ENCODE measurements around the gene MAP4K2.

Gene MAP4K2

GRCh38 chr11:64844330-64845128 lies 41.5 kb upstream of the MAP4K2 start, which contains the start of gene CDC42BPG:
CDC42BPG (minus strand) TSS chr11:64844653; CDS start chr11:64844569, 84 bp downstream.
- Histone ChIP-seq H3K27ac (ENCODE audit: low read length) (no peak within 1 kb of the TSS), H3K4me2 (ENCODE audit: insufficient read depth, low read length) (peak within 1 kb of the TSS; percentile 51), H2AFZ (ENCODE audit: low read depth, low read length) (no peak within 1 kb of the TSS; the same call in 1 of the 2 replicates), H3K9me3 (ENCODE audit: insufficient read depth, low read length, severe bottlenecking) (no peaks in the 10 kb centered on the region), H3K79me2 (ENCODE audit: insufficient read depth, low read length) (no peaks in the 10 kb centered on the region), H3K4me1 (ENCODE audit: insufficient read depth, low read length) (peaks cover 17% of the 10 kb centered on the region), H3K27me3 (ENCODE audit: insufficient read depth, low read length, poor library complexity) (peaks cover 12% of the 10 kb centered on the region), H3K4me3 (ENCODE audit: low read depth in 1 of 2, low read length in 2 of 2) (peak within 1 kb of the TSS in 1 of 2 experiments; percentile 38; a peak in 1 of 4 replicates), H4K20me1 (ENCODE audit: insufficient read depth, low read length) (0 out of 2 replicates have a peak, but pooled peaks cover 3% of the 10 kb centered on the region), H3K36me3 (ENCODE audit: insufficient read depth, low read length) (no peaks in the 10 kb centered on the region), H3K9ac (ENCODE audit: low read depth, low read length) (no peak within 1 kb of the TSS; the same call in 1 of the 2 replicates)
- TF ChIP-seq EZH2 (IDR thresholded peaks at IDR 0.05; ENCODE audit: borderline replicate concordance, low read depth, low read length, severe bottlenecking) = no peak
- TF ChIP-seq CTCF (IDR thresholded peaks at IDR 0.05; ENCODE audit: borderline replicate concordance, extremely low read depth, low read length, poor library complexity, severe bottlenecking) = peak; percentile 60
- ATAC-seq (ENCODE audit: insufficient read depth, low read depth) (peak; percentile 77), DNase-seq (peak; percentile 68)

- Histone ChIP-seq H3K9me3 (ENCODE audit: insufficient read depth, low read length, severe bottlenecking) (no peaks in the 10 kb centered on the region), H3K9ac (ENCODE audit: low read depth, low read length) (no peak overlapping the region), H3K79me2 (ENCODE audit: insufficient read depth, low read length) (no peaks in the 10 kb centered on the region), H3K36me3 (ENCODE audit: insufficient read depth, low read length) (no peaks in the 10 kb centered on the region), H3K4me1 (ENCODE audit: insufficient read depth, low read length) (peaks cover 17% of the 10 kb centered on the region), H2AFZ (ENCODE audit: low read depth, low read length) (no peak overlapping the region), H3K27ac (ENCODE audit: low read length) (no peak overlapping the region), H4K20me1 (ENCODE audit: insufficient read depth, low read length) (0 out of 2 replicates have a peak, but pooled peaks cover 3% of the 10 kb centered on the region), H3K4me3 (ENCODE audit: low read depth in 1 of 2, low read length in 2 of 2) (peak overlapping the region in 1 of 2 experiments; percentile 38; a peak in 1 of 4 replicates), H3K27me3 (ENCODE audit: insufficient read depth, low read length, poor library complexity) (peaks cover 12% of the 10 kb centered on the region), H3K4me2 (ENCODE audit: insufficient read depth, low read length) (peak overlapping the region; percentile 51)
- ATAC-seq (ENCODE audit: insufficient read depth, low read depth) (no peak), DNase-seq (no peak)
- no peak for TF ChIP-seq CTCF (IDR thresholded peaks at IDR 0.05; ENCODE audit: borderline replicate concordance, extremely low read depth, low read length, poor library complexity, severe bottlenecking)
- no peak for TF ChIP-seq EZH2 (IDR thresholded peaks at IDR 0.05; ENCODE audit: borderline replicate concordance, low read depth, low read length, severe bottlenecking)
Observed at GRCh38 chr11:64843686-64844329, 40.8 kb upstream of the MAP4K2 start.

GRCh38 chr11:64842851-64843685 lies 40.1 kb upstream of the MAP4K2 start:
- H3K27me3 ChIP-seq (ENCODE audit: insufficient read depth, low read length, poor library complexity) = peaks cover 12% of the 10 kb centered on the region
- no peaks in the 10 kb centered on the region for H3K9me3 ChIP-seq (ENCODE audit: insufficient read depth, low read length, severe bottlenecking)
- ATAC-seq (ENCODE audit: insufficient read depth, low read depth) (no peak), DNase-seq (no peak)
- H3K36me3 ChIP-seq (ENCODE audit: insufficient read depth, low read length) = no peaks in the 10 kb centered on the region
- no peaks in the 10 kb centered on the region for H3K79me2 ChIP-seq (ENCODE audit: insufficient read depth, low read length)
- no peak overlapping the region for H3K4me2 ChIP-seq (ENCODE audit: insufficient read depth, low read length)
- peaks cover 17% of the 10 kb centered on the region for H3K4me1 ChIP-seq (ENCODE audit: insufficient read depth, low read length)
- no peak overlapping the region for H3K27ac ChIP-seq (ENCODE audit: low read length)
- TF ChIP-seq CTCF (IDR thresholded peaks at IDR 0.05; ENCODE audit: borderline replicate concordance, extremely low read depth, low read length, poor library complexity, severe bottlenecking) (no peak), EZH2 (IDR thresholded peaks at IDR 0.05; ENCODE audit: borderline replicate concordance, low read depth, low read length, severe bottlenecking) (no peak)
- H3K4me3 ChIP-seq (ENCODE audit: low read depth in 1 of 2, low read length in 2 of 2) = no peak overlapping the region
- no peak overlapping the region for H2AFZ ChIP-seq (ENCODE audit: low read depth, low read length)
- H4K20me1 ChIP-seq (ENCODE audit: insufficient read depth, low read length) = 0 out of 2 replicates have a peak, but pooled peaks cover 3% of the 10 kb centered on the region
- no peak overlapping the region for H3K9ac ChIP-seq (ENCODE audit: low read depth, low read length)
